Mesenteric fat pad (tissue), 1 donor: ENCODE data around the gene HEY2. TPM values are rescaled to one million over a fixed set of nuclear protein-coding genes. Genes with fewer than 3 reads are reported as not detected.
A peak's percentile ranks its signal among the peaks of the same experiment; 100 is the strongest.
"Not testable (repeated sequence)": the region's sequence is repeated elsewhere in the genome, so short reads cannot be mapped to it uniquely, and the experiment has no call there.

Experiments used
- DNase-seq: peaks from one replicate; pipeline ENCODE4 v3.0.0-alpha.2; 2020; ENCODE audit warnings: low spot score
- long read RNA-seq: library from polyadenylated mRNA; unstranded; transcript quantifications from one replicate; pipeline ENCODE4 v2.0.0, GENCODE V29; 2020
- total RNA-seq: library from RNA; stranded (reverse); fragmentation: NEBNext Ultra II Directional; extraction: Animal tissue kit (Norgen Biotek cat#: 25700); gene quantifications from one replicate; pipeline ENCODE4 v1.2.1, GENCODE V29; 2021
- donor health status: DM: yes; HTN: yes; CAD: no.

Gene HEY2
- 1.3 TPM for total RNA-seq
- long read RNA-seq, partial matches to known transcripts, result 1 of 2 reads
- long read RNA-seq, other reads (novel, unspliced or antisense), result 0 of 2 reads

DNA sequence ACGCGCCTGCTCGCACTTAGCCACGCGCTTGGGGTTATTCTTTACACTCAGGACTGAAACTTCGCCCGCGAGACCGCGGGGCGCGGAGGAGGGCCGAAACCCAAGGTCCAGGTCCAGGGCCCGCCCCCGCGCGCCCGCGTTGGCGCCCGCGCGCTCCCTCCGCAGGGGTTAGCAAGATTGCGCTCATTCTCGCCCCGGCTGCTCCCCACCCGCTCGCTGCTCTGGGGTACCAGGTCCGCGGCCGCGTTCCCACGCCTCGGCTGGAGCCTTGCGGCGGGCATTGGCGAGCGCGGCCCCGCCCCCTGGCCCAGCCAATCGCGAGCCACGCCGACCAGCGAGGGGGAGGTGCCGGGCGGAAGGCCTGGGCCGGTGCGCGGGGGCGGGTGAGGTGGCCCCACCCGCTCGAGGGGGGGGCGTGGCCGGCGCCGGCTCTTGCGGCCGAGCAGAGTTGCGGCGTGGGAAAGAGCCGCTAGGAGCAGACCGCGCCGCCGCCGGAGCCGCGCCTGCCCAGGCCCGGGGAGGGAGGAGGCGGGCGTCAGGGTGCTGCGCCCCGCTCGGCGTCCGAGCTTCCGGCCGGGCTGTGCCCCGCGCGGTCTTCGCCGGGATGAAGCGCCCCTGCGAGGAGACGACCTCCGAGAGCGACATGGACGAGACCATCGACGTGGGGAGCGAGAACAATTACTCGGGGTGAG is at the start of gene HEY2:
Gene HEY2, plus strand, starts transcription at position 460 of the 692 bp plus-strand sequence. Its CDS starts 145 bp downstream, at position 605.
- DNase-seq, result peak; percentile 97

DNA sequence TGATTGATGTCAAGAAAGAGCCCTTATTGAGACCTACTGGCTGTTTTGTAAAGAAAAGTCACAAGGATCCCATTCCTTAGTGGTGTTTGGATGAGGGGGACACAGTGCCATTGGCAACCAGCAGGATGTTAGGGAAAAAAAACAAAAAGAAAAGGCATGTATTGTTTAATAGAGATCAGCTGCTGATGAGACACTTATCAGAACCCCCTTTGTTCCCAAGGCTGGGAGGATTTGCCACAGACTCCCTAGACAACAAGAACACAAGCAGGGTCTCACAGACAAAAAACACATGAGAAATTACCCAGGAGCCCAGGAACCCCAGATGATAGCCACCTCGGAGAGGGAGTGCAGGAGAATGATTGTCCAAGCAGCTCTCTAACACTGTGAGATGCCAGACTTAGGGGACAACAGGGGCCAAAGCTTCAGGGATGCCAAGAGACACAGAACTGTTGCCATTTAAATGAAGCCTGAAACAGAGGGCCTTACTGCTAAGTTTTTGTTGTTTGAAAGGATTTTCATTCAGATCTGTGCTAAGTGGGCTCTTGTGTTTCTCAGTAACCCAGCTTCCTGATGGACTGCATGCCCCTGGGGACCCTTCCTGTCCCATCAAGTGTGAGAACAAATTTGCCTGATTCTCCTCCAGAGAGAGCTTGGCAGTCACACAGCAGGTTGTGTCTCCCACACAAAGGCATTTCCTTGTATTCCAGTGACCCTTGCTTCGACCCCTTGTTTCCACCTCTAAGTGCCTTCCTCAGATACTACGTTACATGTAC is 48.7 kb upstream of the HEY2 start:
- no peak for DNase-seq

DNA sequence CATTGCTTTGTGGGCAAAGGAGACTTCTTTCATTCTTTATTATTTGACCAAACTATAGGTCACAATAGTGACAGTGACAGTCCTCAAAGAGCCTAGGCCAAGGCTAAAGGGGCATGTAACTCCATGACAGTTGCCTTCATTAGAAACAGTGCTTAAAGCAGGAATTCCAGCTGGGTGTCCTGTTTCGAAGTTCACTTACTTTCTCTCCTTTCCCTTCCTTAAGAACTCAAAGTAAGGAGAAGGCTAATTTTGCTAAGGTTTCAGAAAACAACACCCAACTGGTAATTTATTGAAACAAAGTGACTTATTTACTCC is 48.1 kb upstream of the HEY2 start:
- DNase-seq, result no peak

DNA sequence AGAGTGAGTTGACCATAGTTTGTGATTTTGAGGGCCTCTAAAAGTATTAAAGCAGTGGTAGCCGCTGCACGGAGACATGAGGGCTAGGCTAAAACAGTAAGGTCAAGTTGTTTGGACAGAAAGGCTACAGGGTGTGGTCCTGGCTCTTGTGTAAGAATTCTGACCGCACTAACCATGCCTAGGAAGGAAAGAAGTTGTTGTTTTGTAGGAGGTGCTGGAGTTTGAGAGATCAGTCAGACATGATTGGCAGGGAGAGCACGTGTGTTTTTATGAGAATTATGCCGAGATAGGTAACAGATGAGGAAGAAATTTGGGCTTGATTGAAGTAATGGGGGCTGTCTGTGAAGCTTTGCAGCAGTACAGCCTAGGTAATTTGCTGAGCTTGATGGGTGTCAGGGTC is 45.5 kb upstream of the HEY2 start:
- not testable (repeated sequence) for DNase-seq

DNA sequence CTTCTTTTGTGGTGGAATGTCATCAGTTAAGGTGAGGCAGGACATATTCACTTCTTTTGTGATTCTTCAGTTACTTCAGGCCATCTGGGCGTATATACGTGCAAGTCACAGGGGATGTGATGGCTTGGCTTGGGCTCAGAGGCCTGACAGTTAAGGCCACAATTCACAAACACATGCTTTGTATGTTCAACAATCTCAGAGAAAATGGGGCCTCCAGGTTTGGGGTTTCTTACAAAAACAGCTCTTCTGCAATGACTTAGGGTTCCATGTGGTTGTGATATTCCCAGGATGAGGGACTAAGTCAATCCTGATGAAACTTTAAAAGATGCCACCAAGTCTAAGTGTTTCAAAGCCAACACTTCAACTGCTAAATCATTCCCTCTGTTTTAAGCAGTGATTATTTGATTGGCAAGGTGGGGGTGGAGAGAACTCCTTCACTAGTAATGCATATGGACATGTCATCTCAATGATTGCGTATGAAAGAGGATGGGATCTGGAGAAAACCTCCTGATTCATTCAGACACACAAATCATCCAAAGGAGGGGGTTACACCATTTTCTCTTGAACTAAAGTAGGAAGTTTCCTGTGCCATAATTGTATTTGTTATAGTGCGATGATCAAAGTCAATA is 41.7 kb upstream of the HEY2 start:
- DNase-seq, result no peak

DNA sequence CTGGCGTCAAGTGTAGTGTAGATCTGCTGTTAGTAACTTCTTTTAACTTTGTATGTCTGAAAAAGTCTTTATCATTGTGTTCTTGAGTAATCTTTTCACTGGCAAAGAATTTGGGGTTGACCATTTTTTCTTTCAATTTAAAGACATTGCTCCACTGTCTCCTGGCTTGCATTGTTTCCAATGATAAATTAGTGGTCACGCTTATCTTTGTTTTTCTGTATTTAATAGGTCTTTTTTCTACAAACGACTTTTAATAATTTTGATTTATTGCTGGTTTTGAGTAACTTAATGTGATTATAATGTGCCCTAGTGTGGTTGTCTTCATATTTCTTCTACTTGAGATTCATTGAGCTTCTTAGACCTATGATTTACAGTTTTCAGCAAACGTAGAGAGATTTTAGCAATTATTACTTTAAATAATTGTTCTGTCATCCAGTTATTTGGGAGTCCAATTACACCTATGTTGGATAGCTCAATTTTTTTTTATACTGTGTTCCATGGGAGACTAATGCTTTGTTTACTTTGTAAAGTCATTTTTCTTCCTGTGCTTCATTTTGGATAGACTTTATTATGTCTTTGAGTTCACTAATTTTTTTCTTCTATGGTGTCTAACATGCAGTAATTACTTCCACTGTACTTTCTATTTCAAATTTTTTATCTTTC is 38.3 kb upstream of the HEY2 start:
- no peak for DNase-seq

DNA sequence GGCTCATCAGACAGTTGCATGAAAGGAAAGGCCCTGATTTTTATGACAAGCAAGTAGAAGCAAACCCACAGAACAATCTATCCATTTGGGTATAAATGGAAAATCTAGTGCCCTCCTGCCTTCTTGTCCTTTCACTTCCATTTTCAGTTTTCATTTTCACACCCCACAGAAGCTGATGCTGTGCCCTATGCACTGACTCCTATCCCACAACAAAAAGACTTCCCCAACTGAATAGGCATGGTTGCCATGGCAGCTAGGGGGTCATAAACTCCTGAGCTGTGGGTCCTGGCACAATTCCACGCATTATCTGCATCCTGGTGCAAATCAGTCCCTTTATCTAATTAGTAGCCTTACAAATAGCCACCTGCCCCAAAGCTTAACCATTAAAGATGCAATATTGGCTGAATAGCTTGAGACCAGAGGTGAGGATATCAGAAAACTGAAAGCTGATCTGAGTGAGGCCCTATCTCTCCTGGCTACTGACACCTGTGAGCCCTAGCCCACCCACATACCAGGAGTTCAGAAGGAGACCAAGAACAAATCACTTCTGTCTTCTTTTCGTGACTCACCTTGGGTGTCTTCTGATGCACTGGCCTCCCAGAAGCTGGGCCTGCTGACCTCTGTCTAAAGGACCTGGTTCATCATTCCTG is 34.9 kb upstream of the HEY2 start:
- DNase-seq, result no peak

DNA sequence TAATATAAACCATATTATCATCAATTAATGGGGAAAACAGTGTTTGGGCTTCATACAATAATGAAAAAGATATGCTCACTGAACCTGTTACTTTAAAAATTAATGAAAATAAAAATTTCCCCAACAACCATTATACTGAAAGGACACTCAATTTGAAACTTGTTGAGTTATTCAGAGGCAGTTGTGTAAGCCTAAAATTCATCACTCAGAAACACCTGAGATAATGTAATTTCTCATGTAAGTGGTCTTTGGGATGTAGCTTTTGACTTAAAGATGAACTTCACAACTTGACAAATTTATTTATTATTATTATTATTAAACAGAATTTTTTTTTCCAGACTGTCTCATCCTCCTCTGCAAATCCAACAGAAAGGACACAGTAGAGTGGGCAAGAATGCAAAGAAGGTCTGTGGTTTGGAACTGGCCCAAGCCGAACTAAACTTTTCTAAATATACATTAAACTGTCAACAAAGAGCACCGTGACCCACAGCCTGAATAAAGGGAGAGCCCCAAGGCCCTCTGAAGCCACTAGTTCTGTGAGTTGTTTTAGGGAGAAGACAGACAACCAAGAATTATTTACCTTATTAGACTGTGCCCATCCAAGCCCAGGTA is 32.2 kb upstream of the HEY2 start:
- no peak for DNase-seq

DNA sequence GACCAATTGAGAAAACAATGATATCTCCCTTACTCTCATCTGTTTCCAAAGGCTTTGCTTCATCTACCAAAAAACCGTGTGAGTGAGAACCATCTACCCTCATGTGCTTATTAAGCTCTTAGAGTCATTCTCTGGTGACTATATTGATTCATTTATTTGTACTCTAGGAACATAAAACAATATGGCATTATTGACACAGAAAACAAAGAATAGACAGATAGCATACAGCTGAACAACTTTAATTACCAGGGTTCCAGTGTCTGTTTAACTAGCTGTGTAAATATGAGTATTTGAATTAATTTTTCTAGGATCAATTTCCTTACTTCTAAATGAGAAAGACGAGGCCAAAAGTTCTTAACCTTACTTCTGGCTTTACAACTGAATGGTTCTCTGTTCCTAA is 31.3 kb upstream of the HEY2 start:
- DNase-seq, result no peak

DNA sequence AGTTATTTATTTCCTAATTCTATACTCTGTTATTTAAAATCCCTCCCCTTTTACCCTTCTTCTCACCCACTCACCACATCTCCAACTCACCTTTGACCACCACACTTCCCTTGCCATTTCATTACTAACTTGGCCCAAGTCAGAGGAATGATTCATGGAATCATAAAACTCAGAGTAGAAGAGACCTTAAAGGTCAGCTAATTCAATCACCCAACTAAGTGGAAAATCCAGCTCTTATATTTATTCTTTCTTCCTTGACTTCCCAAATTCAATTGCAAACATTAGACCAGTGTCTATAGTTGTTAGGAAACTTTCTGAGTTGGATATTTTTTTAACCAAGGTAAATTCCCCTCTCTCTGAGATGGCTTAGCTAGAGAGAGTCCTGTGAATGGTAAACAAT is 26.5 kb upstream of the HEY2 start:
- no peak for DNase-seq

DNA sequence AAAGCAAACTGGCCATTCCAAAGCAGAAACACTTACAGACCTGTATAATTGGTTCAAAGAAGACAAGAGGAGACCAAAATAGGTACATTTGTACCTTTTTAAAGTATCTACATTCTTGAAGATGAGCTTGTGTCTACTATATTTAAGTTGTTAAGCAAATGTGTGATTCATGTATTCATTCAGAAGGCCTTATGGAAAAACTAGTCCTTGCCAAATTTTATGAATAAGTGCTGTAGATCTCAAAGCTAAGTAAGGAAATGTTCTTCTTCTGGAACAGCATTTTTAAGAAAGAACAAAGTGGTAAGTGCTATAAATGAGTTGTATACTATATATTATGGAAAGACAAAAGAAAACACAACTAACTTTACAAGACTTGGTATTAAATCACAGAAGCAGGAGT is 22.2 kb upstream of the HEY2 start:
- no peak for DNase-seq

DNA sequence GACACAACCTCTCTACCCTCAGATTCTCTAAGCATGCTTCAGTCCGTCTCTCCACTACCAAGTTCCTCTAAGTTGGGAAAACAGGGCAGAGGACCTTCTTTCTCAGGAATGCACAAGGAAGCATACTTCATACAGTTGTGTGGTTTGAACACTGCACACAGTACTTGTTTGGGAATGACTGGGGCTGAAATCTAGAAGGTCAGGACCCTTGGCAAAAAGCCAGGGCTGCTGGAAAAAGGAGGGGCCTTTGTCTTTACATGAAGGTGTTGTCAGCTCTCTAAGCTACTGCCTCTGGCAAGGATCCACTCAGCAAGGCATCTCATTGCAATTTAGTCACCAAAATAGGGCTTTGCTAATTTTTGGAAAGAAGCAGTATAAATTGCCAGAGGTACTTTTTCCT is 20.7 kb upstream of the HEY2 start:
- no peak for DNase-seq

DNA sequence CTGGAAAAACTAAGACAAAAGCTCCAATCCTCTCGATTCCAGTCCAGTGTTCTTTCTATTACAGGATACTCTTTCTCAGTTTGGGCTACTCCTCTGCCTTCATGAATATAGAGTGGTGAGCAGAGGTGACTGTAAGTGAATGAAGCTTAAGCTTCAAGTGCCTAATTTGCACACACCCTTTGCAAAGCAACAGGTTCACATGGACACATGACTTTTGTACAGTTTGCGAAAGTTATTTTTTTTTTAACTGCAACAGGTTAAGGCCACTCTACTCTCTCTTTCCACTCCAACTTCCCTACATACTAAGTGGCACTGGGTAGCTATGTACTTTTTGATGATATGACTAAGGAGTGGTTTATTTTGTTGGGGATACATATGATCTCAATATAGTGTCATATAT is 19.4 kb upstream of the HEY2 start:
- DNase-seq, result no peak

DNA sequence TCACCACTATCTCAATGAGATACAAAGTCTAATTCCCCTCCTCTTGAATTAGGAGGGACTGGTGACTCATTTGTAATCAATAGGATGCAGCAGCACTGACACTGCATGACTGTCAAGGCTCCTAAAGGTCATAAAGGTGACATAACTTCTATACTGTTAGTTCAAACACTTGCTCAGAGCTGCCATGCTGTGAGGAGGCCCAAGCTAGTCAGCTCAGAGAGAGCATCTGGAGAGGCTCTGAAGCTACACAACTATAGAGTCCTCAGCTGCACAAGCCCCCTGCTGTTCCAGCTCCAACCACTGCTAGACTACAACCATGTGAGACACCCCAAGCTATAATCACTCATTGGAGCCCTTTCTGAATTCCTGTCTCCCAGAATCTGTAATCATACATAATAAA is 17.0 kb upstream of the HEY2 start:
- DNase-seq, result no peak

DNA sequence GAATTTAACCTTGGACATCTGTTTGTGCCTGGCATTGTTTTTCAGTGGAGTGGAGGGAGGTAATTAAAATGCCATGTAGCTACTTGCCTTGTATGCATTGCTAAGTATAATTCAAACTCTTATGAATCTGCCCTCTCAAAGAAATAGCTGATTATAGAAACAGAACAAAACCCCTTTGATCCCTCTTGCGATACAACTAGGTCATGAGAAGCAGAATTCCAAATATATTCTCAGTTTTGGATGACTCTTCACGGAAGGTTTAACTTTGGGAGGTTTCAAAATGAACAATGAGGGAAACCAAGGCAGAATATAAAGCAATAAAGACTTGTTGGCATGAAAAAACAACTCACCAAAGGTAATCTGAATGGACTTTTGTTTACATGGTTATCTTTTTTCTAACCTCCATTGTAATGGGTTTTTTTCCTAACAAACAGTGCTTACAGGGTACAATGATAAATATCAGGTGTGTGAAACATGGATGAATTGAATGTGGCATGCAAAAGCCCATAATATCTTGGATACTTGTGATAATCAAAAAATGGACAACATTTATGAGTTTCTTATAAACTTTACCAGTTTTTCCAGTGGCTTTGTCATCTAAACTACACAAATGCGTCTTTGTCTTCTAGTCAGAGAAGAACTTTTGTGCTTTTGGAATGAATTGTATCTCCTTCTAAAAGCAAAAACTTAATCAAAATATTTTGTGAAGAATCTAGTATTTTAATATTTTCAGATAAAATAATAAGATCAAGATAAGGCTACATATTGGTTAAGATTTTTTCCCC is 15.7 kb upstream of the HEY2 start:
- no peak for DNase-seq

DNA sequence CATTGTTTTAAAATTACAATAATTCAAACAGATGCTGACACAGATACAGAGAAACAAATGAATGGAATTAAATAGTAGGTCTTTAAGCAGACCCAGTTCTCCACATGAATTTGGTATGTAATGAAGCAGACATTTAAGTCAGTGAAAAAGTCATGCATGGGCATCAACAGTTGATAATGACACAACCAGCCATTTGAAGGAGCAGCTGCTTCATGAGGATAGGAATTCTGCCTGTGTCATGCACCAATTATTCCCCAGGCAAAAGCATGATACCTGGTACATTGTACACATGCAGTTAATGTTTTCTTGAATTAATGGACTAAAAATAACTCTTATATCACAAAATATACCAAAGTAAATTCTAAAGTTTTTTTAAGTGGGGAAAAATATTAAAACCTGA is 11.2 kb upstream of the HEY2 start:
- no peak for DNase-seq

DNA sequence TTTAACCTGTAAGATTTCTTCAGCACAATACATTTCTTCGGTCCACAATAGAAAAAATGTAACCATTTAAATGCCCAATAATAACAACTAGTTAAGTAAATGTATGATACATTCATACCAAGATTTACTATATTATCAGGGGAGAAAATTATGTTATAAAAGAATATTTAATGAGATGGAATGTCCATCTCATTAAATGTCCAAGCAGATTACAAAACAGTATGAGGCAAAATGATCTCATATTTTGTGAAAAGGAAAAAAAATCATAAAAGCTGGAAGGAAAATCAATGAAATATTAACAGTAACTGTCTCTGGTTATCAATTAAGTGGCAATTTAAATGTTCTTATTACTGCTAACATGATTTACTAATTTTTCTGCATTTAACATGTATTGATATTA is 10.1 kb upstream of the HEY2 start:
- DNase-seq, result no peak

DNA sequence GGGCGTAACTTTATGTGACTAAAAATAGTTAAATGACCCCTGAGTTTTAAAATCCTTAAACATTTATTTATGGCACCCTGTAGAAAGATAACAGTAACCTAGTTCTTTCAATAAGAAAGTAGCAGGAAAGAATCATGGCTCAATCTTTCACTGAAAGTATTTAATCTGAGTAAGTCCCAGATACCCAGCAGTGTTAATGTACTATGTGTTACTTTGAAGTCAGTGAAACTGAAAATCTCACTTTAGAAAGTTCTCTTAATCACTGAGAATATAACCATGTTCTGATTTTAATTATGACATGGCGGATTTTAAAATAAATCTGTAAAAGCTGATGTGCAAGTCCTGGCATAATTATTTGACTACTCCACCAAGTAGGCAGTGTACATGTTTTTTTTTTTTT is 8.1 kb upstream of the HEY2 start:
- DNase-seq, result no peak

DNA sequence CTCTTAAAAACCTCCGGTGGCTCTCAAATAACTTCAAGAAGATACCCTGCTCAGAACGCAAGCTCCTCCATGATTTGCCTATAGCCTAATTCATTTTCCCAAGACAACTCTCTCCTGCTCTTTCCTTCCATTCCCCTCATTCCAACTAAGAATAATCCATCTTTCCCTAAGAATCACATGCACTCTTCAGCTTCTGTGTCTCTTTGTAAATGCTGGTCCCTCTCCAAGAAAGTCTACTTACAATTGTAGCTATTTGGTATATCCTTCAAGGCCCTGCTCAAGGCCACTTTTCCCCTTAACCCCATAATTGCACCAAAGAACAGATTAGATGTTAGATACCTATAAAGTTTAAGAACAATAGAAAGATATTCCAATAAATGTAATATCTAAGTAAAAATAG is 7.4 kb upstream of the HEY2 start:
- no peak for DNase-seq

DNA sequence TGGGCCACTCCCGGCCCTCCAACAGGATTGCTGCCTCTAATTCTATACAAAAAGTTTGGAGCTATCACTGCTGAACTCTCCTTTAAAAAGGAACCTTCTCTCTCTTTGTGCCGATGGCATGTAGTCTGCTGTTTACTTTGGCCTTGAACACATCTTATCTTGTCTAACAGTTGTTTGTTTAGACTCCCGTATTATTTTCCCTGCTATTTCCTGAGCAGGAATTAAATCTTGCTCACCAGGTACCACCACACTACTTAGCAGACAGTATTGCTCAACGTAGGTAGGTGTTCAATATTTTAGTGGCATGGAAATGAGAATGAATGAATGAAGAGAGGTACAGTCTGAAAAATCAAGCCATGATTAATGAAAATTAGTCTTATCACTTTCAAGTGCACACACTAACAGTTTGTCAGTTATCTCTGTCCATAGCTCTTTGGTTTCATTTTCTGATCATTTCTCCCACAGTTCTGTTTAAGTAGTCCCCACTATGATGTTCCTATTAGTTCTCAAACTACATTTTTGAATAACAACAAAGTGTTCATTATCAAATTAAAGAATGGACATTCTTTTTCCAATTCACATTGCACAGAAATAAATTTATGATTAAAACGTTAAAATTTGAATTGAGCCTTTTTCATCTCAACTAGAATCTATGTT is 6.8 kb upstream of the HEY2 start:
- DNase-seq, result no peak
